Islet of Langerhans (tissue), 1 donor: ENCODE data around the gene CNNM4.

ENCODE experiments used
- FAIRE-seq: peaks from one replicate; lab custom pipeline; 2011; peaks lifted over from hg19 to GRCh38; lab: Jason Lieb, UNC

The CNNM4 gene

DNA sequence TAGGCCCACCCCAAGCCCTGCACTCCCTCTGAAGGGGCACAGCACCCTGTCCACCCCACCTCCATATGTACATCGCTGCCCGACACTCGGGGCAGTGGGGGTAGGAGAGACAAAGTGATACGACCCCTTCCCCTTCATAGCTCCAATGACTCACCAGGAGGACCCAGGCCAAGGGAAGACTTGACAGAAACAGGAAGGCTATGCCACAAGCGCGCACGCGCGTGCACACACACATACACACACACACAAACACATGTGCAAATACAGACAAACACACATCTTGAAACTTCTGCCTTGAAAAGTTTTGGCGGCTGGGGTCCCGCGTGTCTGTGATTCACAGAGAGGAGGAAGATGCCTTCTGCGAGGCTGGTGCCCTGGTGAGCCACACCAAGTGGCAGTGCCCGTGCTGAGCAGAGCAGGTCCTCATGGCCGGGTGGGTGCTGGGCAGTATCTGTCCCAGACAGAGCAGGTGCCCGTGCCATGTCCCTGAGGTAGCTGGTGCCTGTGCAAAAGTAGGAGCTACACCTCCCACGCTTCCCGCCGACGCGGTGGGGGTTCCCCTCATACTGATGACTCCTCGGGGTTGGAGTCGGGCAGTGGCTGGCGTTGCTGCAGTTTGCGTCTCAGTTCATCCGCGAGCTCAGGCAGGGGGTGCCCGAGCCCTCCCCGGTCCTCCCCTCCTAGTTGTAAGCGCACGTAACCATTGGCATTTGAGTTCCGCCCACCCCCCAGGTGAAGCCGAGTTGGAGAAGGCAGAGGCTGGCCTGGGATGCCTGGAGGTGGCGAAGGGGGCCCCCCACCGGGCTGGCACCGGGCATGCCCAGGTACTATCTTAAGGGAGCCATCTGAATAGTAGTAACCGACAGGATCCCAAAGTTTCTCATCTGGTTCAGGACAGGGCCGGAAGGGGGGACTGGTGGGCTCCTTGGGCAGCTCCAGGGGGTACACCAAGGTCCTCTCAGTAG lies 99.6 kb downstream of the CNNM4 start:
- no peak for FAIRE-seq

GRCh38 chr2:96861074-96861473 lies 100.4 kb downstream of the CNNM4 start:
- no peak for FAIRE-seq
